Frontal cortex (tissue), 4 donors: Measurements from ENCODE around the gene PRKCQ. TPM values are rescaled to one million over a fixed set of nuclear protein-coding genes. Genes with fewer than 3 reads are reported as not detected.
"Not testable (repeated sequence)": the region's sequence is repeated elsewhere in the genome, so short reads cannot be mapped to it uniquely, and the experiment has no call there.

Experiments used
- DNase-seq, 2 donors: peaks; one replicate each; pipeline ENCODE4 v3.0.0; 2012; ENCODE audit warnings: low spot score in 2 of 2
- FAIRE-seq: peaks from 2 replicates; lab custom pipeline; 2012; peaks lifted over from hg19 to GRCh38; lab: Jason Lieb, UNC
- total RNA-seq: library from RNA; depleted of rRNA; stranded (reverse); fragments of >200 nt; gene quantifications from one replicate; pipeline ENCODE4 v1.2.3, GENCODE V29; 2014
- donor health status: control.
- donor health status: control.
- donor health status: control.

PRKCQ gene
- total RNA-seq, 1 donor from 2014 or later, result 2.0 TPM

DNA sequence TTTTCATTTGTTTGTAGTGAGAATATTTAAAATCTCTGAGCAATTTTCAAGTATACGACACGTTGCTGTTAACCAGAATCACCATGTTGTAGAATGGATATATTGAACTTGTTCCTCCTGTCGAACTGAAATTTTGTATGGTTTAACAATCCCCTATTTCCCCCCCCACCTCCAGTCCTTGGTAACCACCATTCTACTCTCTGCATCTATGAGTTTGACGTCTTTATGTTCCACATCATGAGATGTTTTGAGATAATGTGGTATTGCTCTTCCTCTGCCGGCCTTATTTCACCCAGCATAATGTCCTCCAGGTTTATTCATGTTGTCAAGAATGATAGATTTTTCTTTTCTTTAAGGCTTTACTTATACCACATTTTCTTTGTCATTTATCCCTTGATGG, 17.4 kb upstream of the PRKCQ start:
- FAIRE-seq, result no peak
- no peak for DNase-seq

DNA sequence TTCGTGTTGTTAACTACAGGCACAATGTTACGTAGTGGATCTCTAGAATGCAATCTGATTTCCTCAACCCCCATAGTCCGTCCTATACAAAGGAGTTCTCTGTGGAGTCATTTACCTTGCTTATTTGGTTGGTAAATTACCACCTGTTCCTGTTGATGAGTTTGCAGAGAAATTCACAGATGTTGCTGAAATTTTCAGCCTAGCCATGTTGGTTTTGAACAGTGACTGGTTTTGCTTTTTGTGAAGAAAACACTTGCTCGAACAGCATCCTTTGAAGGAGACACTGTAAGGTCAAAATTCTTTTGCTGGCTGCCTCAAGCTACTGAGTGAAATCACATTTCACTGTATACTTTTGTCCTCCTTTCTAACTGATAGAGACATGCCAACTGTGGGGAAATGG, 15.4 kb upstream of the PRKCQ start:
- FAIRE-seq (no peak), DNase-seq (no peak)

DNA sequence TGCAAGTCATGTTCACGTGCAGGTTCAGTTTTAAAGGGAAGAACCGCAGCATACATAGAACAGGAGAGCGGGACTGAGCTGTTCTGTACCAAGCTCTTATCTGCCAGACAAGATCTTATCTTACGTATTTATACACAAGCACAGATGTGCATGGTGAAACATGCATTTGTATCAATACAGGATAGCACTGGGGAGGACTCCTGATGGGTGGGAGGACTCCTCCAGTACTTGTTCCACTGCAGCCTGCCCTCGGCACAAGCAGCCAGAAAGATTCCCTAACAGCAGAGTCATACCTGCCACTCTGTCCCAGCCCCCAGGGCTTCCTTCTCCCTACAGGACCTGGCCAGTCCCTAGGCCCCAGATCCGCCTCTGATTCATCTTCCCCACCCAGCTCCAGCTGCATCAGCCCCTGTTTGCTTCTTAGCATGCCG, 13.2 kb upstream of the PRKCQ start:
- no peak for DNase-seq
- FAIRE-seq, result no peak

DNA sequence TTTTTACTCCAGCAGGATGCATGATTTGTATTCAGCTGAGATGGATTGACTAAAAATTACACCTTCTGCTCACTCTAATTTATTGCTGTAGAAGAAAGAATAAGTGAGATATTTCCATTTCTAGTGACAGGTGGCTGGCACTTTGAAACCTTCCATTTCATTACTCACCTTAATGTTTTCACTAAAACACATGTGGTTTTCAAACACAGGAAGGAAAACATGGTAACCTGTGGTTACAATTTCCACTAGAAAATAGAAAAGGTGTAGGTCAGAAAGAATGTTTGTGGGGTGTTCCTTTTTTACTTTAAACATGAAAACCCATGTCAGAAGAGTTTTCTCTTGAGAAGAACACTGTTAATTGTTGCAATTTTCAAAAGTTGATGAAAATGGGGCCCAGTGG, 12.0 kb upstream of the PRKCQ start:
- FAIRE-seq, result no peak

DNA sequence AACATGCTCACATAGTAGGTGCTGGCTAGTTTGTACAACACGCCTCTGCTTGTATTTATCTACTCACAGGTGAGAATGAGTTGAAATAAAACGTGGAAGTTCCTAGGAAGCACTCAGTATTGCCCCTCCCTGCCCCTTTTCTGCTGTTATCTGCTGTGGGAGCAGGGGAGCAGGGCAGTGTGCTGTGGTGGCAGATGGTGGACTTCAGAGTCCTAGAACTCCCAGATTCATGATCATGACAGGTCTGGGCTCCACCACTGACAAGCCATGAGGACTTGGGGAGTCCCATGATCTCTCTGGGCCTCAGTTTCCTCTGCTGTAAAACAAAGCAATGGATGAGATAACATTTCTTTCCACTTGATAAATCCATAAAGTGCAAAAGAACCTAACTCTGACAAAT, 11.6 kb upstream of the PRKCQ start:
- DNase-seq (no peak), FAIRE-seq (no peak)

More for the DNA sequence above, 12.0 kb upstream of the PRKCQ start:
- no peak for DNase-seq

DNA sequence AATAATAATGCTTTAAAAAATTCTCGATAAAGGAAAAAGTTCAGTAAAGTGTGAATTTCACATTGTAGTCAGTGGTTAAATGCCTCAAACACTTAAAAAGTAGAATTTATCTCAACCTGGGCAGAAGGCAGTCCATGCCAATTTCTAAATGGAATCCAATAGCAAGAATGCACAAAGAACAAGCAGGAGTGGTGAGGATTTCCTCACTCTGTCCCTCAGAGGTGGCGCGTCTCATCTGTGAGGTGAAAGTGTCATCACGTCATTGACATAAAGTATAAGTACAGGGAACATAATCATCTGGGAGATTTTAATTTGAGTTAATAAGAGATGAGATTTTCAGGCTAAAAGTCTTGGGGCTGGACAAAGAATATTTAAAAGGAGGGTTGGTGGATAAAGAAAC, 10.0 kb upstream of the PRKCQ start:
- DNase-seq (no peak), FAIRE-seq (no peak)

DNA sequence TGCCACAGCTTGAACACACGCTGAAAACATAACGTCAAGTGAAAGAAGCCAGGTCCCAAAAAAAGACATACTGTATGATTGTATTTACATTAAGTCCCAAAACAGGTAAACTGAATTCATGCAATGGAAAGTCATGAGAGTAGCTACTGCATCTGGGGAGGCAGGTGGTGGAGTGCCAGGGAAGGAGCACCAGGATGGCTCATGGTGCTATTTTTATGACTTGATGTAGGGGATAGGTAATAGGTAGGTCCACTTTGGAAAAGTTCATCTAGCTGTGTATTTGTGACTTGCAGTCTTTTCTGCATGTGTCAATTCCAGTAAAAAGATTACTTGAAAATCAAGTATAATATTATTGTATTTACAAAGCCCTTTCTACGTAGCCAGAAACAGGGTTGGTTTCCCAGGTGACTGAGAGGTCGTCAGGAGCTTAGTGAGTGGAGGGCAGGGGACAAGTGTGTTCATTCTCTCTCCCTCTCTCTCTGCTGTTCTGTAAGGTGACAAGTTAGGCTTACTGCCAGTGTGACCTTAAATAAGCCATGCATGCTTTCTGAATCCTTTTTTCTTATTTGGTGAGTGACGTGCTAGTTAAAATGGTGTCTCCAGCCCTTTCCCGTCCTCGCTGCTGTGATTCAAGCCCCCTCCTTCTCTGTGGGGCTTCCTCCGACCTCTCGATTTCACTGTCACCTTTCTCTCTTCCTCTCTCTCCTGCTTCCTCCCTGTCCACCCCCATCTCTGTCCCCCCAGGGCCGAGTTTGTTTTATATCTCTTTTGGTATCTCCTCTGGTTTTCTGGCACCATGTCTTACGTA, 9.4 kb upstream of the PRKCQ start:
- DNase-seq, result no peak
- FAIRE-seq, result no peak

DNA sequence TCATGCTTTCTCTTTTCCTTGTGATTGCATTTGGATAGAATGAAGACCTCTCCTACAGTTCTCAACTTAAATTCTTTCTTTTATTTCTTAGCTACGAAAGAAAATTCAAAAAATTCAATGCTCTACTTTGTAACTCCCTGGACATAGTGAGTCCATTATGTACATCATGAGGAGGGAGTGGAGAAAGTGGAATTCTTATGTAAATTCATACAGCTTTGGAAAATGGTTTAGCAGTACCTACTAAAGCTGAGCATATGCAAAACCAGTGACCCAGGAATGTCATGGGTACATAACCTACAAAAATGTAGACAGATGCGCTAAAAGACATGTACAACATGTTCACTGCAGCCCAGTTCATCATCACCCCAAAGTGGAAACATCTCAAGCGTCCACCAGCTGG, 8.8 kb upstream of the PRKCQ start:
- DNase-seq, result no peak
- FAIRE-seq, result no peak

DNA sequence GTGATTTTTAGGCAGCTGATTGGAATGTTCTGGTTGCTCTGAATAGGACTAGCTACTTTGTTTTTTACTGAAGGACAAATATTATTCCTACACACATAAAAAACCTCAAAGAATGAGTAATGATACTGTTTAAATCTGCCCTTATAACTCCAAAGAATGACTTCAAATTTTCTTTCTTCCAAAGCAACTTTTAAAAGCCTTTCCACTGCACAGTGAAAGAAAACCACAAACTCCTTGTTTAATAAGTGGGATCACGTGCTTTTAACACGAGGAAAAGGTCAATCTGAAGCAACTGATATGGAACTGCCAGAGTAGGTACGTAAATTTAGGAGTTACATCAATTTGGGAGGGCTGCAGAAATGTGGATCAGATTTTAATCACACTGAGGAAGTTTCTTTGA, 8.0 kb upstream of the PRKCQ start:
- DNase-seq (no peak), FAIRE-seq (no peak)

DNA sequence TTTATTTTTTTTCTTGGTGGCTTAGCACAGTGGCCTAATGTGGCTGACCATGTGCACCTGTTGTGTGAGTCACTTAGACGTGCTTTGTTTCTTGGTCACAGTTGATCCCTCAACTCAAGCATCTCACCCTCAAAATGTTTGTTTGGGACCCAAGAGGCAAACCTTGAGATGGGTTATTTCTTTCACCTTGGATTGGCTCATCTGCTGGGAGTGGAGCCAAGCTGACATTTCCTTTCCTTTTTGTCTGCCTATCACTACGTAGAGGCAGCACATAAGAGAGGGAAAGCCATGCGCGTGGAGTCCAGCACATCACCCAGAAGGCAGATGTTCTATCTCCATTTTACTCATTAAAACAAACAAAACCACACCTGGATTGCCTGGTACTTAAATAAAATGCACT, 6.4 kb upstream of the PRKCQ start:
- DNase-seq, result no peak

DNA sequence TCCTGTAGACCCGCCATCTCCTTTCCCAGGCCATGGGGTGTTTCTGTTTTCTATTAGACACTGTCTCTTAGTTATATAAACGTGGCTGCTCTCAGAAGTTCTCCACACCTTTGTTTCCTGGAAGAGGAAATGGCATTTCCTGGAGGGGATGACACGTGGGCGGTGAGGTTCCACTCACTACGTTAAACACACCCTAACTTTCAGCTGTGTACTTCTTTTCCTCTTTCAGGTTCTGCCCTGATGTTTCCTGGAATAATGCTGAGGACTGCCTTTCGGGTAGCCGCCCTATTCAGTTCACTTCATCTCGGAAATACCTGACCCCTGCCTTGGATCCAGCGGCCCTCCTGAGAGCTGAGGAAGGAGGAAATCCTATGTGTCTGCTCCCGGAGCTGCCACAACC, 3.4 kb upstream of the PRKCQ start:
- FAIRE-seq (no peak), DNase-seq (no peak)

More for the DNA sequence above, 6.4 kb upstream of the PRKCQ start:
- no peak for FAIRE-seq

DNA sequence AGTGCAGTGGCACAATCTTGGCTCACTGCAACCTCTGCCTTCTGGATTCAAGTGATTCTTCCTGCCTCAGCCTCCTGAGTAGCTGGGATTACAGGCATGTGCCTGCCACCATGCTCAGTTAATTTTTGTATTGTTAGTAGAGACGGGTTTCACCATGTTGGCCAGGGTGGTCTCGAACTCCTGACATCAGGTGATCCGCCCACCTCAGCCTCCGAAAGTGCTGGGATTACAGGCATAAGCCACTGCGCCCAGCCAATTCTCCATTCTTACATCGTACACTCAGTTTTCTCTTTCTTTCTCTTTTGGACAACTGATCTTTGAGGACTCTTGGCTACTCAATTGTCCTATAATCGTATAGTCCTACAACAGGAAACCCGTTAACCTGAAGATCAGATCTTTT, 2.8 kb upstream of the PRKCQ start:
- FAIRE-seq, result not testable (repeated sequence)

DNA sequence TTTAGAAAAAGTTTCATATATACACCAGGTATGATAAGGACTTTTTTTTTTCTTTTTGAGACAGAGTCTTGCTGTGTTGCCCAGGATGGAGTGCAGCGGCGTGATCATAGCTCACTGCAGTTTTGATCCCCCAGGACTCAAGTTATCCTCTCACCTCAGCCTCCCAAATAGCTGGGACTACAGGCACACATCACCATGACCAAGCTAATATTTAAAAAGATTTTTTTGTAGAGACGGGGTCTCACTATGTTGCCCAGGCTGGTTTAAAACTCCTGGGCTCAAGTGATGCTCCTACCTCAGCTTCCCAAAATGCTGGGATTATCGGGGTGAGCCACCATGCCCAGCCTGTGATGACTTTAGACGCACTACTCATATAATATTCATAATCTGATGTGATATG, 2.2 kb upstream of the PRKCQ start:
- FAIRE-seq (no peak), DNase-seq (no peak)

More for the DNA sequence above, 2.8 kb upstream of the PRKCQ start:
- DNase-seq, result not testable (repeated sequence)

DNA sequence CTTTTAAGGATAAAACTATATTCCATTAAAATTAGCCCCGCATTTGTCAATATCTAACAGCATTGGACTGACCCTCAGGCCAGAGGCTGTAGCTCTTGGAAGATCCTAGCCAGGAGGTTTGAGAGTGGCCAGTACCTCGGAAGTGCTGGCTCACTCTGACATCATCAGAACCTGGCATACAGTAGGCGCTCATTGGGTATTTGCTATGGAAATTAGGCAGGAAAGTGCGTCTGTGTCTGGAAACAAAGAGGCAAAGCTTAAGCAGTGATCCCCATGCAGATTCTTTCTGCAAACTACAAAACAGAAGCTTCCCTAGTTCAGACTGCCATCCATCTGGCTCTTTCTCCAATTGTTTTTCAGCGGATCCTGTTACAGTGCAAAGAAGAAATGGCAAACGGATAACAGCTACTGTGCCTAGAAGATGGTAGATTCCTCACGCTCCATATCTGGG, 1.7 kb upstream of the PRKCQ start:
- FAIRE-seq, result no peak
- no peak for DNase-seq

DNA sequence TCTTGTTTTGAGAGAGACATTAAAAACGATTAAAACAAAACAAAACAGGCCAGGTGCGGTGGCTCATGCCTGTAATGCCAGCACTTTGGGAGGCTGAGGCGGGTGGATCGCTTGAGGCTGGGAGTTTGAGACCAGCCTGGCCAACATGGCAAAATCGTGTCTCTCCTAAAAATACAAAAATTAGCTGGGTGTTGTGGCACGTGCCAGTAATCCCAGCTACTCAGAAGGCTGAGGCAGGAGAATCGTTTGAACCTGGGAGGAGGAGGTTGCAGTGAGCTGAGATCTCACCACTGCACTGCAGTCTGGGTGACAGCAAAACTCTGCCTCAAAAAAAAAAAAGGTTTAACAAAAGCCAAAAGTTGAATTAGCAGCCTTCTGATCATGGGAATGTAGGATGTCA, 1.1 kb upstream of the PRKCQ start:
- FAIRE-seq, DNase-seq: not testable (repeated sequence)

DNA sequence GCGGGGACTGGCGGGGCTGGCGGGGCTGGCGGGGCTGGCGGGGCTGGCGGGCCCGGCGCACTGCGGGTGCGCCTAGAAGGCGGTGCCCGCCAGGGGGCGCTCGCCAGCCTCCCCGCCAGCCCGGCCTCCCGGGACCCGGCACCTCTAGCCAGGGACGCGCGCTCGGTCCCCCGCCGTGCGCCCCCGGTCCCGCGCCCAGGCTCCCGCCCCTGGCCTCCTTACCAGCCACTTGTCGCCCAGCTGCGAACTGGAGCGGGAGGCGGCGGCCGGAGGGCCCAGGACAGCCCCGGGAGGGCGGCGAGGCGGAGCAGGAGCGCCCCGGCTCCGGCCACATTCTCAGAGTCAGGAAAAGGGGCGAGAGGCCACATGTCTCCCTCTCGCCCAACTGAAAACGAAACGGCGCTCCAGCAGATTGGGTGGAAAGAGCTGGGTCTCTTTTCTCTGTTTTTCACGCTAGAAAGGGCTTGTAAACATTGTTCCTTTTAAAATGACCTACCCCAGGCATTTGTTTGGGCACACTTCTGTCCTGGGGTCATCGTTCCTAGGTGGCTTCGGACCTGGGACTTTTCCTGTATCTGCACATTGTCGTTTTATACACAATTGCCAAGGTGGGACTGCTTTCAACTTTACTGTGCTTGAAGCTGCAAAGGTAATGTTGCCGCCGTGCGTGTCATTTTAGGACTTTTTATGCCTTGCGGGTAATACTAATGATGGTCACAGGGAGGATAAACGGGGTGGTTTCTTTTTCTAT, 378 bp upstream of the PRKCQ start:
- FAIRE-seq (no peak), DNase-seq (peak; percentile 75 to 83)

DNA sequence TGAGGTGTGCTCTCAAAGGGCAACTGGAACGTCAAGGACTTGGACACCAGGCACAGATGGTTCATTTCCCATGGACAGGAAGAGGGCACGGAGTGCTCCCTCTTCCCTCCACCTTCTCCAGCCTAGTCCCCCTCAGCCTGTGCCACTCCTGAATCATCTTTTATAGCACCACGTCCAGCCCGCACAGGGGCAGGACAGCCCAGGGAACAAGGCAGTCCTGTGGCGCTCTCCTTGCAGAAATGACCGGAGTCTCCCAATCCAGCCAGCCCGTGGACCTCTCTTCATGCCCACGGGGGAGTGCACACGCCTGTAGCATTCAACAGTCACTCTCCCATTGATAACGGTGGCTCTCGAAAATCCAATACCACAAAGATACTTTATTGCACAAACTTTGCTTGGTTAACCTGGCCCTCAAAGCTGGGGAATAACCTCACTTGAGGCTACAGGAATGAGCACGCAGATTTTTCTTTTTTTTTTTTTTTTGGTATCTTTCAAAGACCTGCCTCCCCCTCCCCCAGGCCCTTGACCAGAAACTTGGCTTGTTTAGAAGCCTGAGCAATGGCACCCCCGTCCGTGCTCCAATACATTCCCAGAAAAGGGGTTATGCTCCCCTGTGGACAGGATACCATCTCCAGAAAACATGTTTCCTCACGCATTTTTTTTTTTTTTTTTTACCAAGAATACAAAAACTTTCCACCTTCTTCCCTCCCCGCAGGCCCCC, 733 bp downstream of the PRKCQ start:
- DNase-seq, result no peak
- no peak for FAIRE-seq

DNA sequence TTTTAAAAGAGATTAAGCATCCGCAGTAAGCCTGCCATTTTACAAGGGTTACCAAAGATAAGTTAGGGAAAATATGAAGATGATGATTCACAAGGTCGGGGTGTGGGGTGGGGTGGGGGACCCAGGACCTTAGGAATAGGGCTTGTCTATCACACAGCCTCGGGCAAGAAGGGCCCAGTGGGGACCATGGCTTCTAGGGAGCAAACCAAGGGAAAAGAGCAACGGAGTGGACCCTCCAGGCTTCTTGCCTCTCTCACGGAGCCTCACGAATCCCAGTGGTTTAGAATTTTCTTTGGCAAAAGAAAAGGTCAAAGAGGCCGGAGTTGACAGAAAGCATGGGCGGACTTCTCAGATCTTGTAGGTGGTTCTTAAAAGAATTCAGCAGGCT, 1.3 kb downstream of the PRKCQ start:
- FAIRE-seq (no peak), DNase-seq (no peak)

DNA sequence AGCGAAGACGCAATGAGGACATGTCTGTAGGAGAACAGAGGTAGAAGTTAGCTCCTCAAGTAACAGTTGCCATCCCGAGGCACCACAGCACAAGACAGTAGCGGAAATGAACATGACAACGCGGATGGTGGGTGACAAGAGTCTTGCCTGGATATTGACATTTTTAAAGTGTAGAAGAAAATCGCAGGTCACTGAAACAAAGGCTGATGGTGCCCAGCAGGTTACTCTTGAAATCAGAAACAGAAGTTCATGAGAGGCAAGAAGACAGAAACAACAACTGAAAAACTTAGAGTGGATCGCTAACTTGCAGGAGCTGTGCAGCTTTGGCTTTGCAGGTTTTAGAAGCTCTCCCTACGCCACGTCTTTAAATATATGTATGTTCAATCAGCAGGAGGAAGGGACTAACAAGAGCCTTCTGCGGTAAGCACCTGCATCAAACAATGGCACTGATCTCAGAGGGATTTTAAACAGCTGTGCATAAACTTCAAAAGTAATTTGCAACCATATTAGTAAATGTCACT, 1.8 kb downstream of the PRKCQ start:
- FAIRE-seq (no peak), DNase-seq (no peak)

DNA sequence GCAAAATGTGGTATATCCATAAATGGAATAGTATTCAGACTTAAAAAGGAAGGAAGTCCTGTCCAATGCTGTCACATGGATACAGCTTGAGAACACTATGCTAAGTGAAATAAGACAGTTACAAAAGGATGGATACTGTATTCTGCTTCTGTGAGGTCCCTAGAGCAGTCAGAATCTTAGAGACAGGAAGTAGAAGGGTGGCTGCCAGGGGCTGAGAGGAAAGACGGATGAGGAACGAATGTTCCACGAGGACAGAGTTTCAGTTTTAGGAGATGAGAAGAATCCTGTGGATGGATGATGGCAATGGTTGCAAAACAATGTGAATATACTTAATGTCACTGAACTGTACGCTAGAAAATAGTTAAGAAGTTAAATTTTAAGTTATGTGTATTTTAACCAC, 3.8 kb downstream of the PRKCQ start:
- FAIRE-seq, result no peak

More for the DNA sequence above, 3.8 kb downstream of the PRKCQ start:
- no peak for DNase-seq
